ENCODE data around the gene TXNDC11. TPM values are rescaled to one million over a fixed set of nuclear protein-coding genes. Genes with fewer than 3 reads are reported as not detected.

TXNDC11 gene
- total RNA-seq, 1 donor from 2014 or later, result 86.5 TPM

GRCh38 chr16:11649276-11649675, 93.4 kb downstream of the TXNDC11 start:
- no peaks in the 10 kb centered on the region for H3K9me3 ChIP-seq
- H3K4me1 ChIP-seq, result no peaks in the 10 kb centered on the region
- no peaks in the 10 kb centered on the region for H3K36me3 ChIP-seq
- H3K27me3 ChIP-seq, result no peaks in the 10 kb centered on the region
- TF ChIP-seq CTCF (IDR thresholded peaks at IDR 0.05), result no peak
- no peak overlapping the region for H3K27ac ChIP-seq
- no peak for DNase-seq (ENCODE audit: low spot score in 2 of 2)
- intact Hi-C loops (cut with DNase I), result no loop called here
- H3K4me3 ChIP-seq, result no peak overlapping the region

GRCh38 chr16:11642765-11643116, 99.9 kb downstream of the TXNDC11 start:
- intact Hi-C loops (cut with DNase I), result no loop called here
- Histone ChIP-seq H3K36me3 (no peaks in the 10 kb centered on the region), H3K27me3 (no peaks in the 10 kb centered on the region), H3K4me3 (no peak overlapping the region), H3K4me1 (peaks cover 10 to 19% of the 10 kb centered on the region in 2 donors), H3K27ac (no peak overlapping the region), H3K9me3 (no peaks in the 10 kb centered on the region)
- TF ChIP-seq CTCF (IDR thresholded peaks at IDR 0.05), result no peak
- DNase-seq (ENCODE audit: low spot score in 2 of 2), result no peak

- DNase-seq (ENCODE audit: low spot score in 2 of 2), result no peak
- no peaks in the 10 kb centered on the region for H3K36me3 ChIP-seq
- peaks cover 10 to 19% of the 10 kb centered on the region in 2 donors for H3K4me1 ChIP-seq
- peak overlapping the region in 1 of 2 donors; percentile 17 for H3K4me3 ChIP-seq
- intact Hi-C loops (cut with DNase I), result loop anchor here (1.0 to 2.0 kb wide), 7 partner anchors 27 to 234 kb away; partner anchors contain the start of genes LITAF and SNN
- peak; percentile 73 to 82 (median 76) for TF ChIP-seq CTCF (IDR thresholded peaks at IDR 0.05)
- no peaks in the 10 kb centered on the region for H3K27me3 ChIP-seq
- no peaks in the 10 kb centered on the region for H3K9me3 ChIP-seq
- H3K27ac ChIP-seq, result peak overlapping the region; percentile 86 to 93
Measured at GRCh38 chr16:11640987-11641817, 101.5 kb downstream of the TXNDC11 start.

DNA sequence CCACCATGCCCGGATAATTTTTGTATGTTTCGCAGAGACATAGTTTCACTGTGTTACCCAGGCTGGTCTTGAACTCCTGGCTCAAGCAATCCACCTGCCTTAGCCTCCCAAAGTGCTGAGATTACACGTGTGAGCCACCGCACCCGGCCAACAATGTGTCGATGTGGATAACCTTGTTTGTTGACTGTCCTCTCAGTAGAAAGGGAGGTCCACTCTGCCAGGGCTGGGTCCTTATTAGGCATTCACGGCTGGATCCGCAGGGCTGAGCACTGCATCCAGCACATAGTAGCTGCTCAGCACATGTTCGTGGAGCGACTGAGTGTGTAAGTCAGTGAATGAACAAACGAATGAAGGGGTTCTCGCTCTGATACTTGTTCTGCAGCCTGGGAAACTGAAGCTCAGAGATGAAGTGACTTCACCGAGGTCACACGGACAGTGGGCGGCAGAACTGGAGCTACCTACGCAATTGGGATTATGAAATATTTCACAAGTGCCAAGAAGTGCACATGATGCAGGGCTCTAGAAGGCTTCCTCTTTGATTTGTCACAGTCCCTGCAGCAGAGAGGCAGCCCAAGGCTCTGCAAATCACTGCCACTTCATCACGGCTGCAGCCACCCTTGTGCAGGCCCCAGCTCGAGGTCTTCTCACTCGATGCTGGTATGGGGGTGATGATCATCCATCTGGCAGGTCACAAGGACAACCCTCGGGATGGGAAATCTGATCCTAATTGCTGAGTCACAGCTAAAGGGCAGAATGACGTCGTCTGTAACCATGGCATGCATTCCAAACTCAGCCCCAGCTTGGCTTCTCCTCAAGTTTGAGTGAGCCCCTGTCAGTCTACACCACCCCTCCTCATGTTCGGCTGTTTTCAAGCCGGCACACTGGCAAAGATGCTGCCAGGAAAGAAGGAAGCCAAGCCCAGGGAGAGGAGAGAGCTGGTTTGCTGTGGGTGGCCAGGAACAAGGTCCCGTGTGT, 102.4 kb downstream of the TXNDC11 start:
- no peaks in the 10 kb centered on the region for H3K36me3 ChIP-seq
- peak; percentile 83 to 95 for DNase-seq (ENCODE audit: low spot score in 2 of 2)
- H3K27ac ChIP-seq, result peak overlapping the region; percentile 88 to 93
- peak overlapping the region in 1 of 2 donors; percentile 17 for H3K4me3 ChIP-seq
- H3K4me1 ChIP-seq, result peaks cover 10 to 19% of the 10 kb centered on the region in 2 donors
- TF ChIP-seq CTCF (IDR thresholded peaks at IDR 0.05), result no peak
- intact Hi-C loops (cut with DNase I), result loop anchor here (1.0 to 2.0 kb wide), 5 partner anchors 28 to 230 kb away; partner anchors contain the start of genes LITAF and SNN
- H3K9me3 ChIP-seq, result no peaks in the 10 kb centered on the region
- H3K27me3 ChIP-seq, result no peaks in the 10 kb centered on the region

GRCh38 chr16:11639008-11639562, 103.6 kb downstream of the TXNDC11 start:
- TF ChIP-seq CTCF (IDR thresholded peaks at IDR 0.05), result no peak
- H3K27me3 ChIP-seq, result no peaks in the 10 kb centered on the region
- peaks cover 10 to 19% of the 10 kb centered on the region in 2 donors for H3K4me1 ChIP-seq
- H3K27ac ChIP-seq, result peak overlapping the region; percentile 88 to 93
- DNase-seq (ENCODE audit: low spot score in 2 of 2), result no peak
- no peak overlapping the region for H3K4me3 ChIP-seq
- intact Hi-C loops (cut with DNase I), result no loop called here
- H3K36me3 ChIP-seq, result no peaks in the 10 kb centered on the region
- no peaks in the 10 kb centered on the region for H3K9me3 ChIP-seq

Measured in ascending aorta (tissue), 2 donors.